Upper lobe of left lung (tissue), 6 donors: ENCODE results near the gene HEATR5A. TPM values are rescaled to one million over a fixed set of nuclear protein-coding genes. Genes with fewer than 3 reads are reported as not detected.

ENCODE experiments used
- ATAC-seq, 2 donors: fragments of 200-7000 bp; cut with Tn5 transposase; one replicate each; pipeline ENCODE4 v1.9.1; 2022; ENCODE audit warnings: mild to moderate bottlenecking in 2 of 2, moderate library complexity in 2 of 2; ENCODE audit not compliant: low FRiP score in 2 of 2
- DNase-seq, 2 donors: peaks; one replicate each; pipeline ENCODE4 v3.0.0-alpha.2; 2019 to 2020
- H3K27ac ChIP-seq, 4 donors: fragments of 200-600 bp; sonication (generic); one replicate each; pipeline ENCODE4 v1.5.1; 2016 to 2019
- H3K27me3 ChIP-seq, 4 donors: fragments of 200-600 bp; sonication (generic); one replicate each; pipeline ENCODE4 v1.5.1; 2017 to 2019
- H3K36me3 ChIP-seq, 4 donors: fragments of 200-600 bp; sonication (generic); one replicate each; pipeline ENCODE4 v1.5.1; 2016 to 2019
- H3K4me1 ChIP-seq, 4 donors: fragments of 200-600 bp; sonication (generic); one replicate each; pipeline ENCODE4 v1.5.1; 2018 to 2019
- H3K4me3 ChIP-seq, 4 donors: fragments of 200-600 bp; sonication (generic); one replicate each; pipeline ENCODE4 v1.5.1; 2017 to 2019; ENCODE audit warnings: mild to moderate bottlenecking in 2 of 4, moderate library complexity in 1 of 4
- H3K9me3 ChIP-seq, 4 donors: fragments of 200-600 bp; sonication (generic); one replicate each; pipeline ENCODE4 v1.5.1; 2018 to 2019
- CTCF ChIP-seq, 6 experiments: fragments of 450-650 bp in 4 of 6; fragments of 200-600 bp in 2 of 6; sonication (generic) in 2 of 6; IDR thresholded peaks; one replicate each; pipeline ENCODE4 v1.5.1; 2016 to 2019; ENCODE audit warnings: antibody characterized with exemption in 6 of 6
- EP300 ChIP-seq, 4 donors: sonication (generic); formaldehyde crosslinking; IDR thresholded peaks; one replicate each; pipeline ENCODE4 v1.5.1; 2017; ENCODE audit warnings: antibody characterized with exemption in 4 of 4, control low read depth in 2 of 4
- POLR2A ChIP-seq, 4 donors: fragments of 450-650 bp; IDR thresholded peaks; one replicate each; pipeline ENCODE4 v1.5.1; 2016 to 2017; ENCODE audit warnings: antibody characterized with exemption in 4 of 4, mild to moderate bottlenecking in 2 of 4
- POLR2AphosphoS5 ChIP-seq, 2 donors: sonication (generic); formaldehyde crosslinking; IDR thresholded peaks; one replicate each; pipeline ENCODE4 v1.5.1; 2017; ENCODE audit warnings: antibody characterized with exemption in 2 of 2
- WGBS, 2 donors: methylation state at CpG; one replicate each; pipeline ENCODE4 v1.1.5; 2017 to 2018; 5-methylcytosine and 5-hydroxymethylcytosine counted together
- total RNA-seq, 6 donors: library from RNA; depleted of rRNA in 4 of 6; stranded (reverse); fragments of >200 nt in 4 of 6; gene quantifications; one replicate each; pipeline versions ENCODE4 v1.1.0 to v1.2.1, GENCODE V29; 2016 to 2021
- donor health status: DM: no; HTN: no; CAD: no; lungs with moderate emphysema.
- donor health status: DM: no; HTN: yes; CAD: no; lungs with severe emphysema.

The HEATR5A gene
- total RNA-seq, 6 donors from 2014 or later = 19.6 to 66.0 (median 39.3) TPM

DNA sequence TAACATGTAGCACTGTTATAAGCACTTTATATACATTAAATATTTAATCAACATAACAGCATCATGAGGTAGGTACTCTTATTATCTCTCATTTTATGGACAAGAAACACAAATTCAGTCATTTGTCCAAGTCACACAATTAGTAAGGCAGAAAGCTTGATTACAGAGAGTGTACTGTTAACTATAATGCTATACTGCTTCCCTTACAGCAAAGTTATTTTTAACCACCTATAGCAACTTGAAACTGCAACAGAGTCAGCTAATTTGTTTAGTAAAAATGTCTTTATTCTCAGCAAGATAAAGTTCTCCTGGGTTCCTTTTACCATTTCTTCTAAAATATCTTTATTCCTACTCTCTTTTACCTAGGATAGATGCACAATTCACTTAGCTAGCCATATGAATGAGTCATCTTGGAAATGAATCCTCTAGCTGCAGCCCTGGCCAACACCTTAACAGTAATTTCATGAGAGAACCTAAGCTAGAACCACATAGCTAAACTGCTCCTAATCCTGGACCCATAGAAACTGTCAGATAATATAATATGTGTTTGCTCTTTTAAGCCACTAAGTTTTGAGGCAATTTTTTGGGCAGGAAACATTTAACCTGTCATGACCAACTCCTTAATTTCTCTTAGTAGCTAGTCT lies 122.5 kb downstream of the HEATR5A start:
- no peaks in the 10 kb centered on the region for H3K4me1 ChIP-seq
- DNase-seq (no peak), ATAC-seq (no peak)
- H3K4me3 ChIP-seq = no peak overlapping the region
- peaks cover 5 to 51% (median 20%) of the 10 kb centered on the region in 4 donors for H3K36me3 ChIP-seq
- no peak overlapping the region for H3K27ac ChIP-seq
- H3K27me3 ChIP-seq = no peaks in the 10 kb centered on the region
- no peaks in the 10 kb centered on the region for H3K9me3 ChIP-seq
- TF ChIP-seq POLR2AphosphoS5 (IDR thresholded peaks at IDR 0.05) (no peak), POLR2A (IDR thresholded peaks at IDR 0.05) (no peak), CTCF (IDR thresholded peaks at IDR 0.05) (no peak), EP300 (IDR thresholded peaks at IDR 0.05) (no peak)

GRCh38 chr14:31297112-31297511 lies 123.2 kb downstream of the HEATR5A start:
- WGBS, 2 donors = 89 to 90% methylated on average over 6 of the region's 6 CpGs
- Histone ChIP-seq H3K27ac (no peak overlapping the region), H3K9me3 (no peaks in the 10 kb centered on the region), H3K27me3 (no peaks in the 10 kb centered on the region), H3K36me3 (peaks cover 5 to 47% (median 18%) of the 10 kb centered on the region in 4 donors), H3K4me3 (no peak overlapping the region), H3K4me1 (no peaks in the 10 kb centered on the region)
- DNase-seq (no peak), ATAC-seq (no peak)
- TF ChIP-seq EP300 (IDR thresholded peaks at IDR 0.05) (no peak), CTCF (IDR thresholded peaks at IDR 0.05) (no peak), POLR2AphosphoS5 (IDR thresholded peaks at IDR 0.05) (no peak), POLR2A (IDR thresholded peaks at IDR 0.05) (no peak)

- H3K9me3 ChIP-seq = no peaks in the 10 kb centered on the region
- H3K27ac ChIP-seq = no peak overlapping the region
- no peaks in the 10 kb centered on the region for H3K27me3 ChIP-seq
- H3K4me3 ChIP-seq = no peak overlapping the region
- H3K4me1 ChIP-seq = no peaks in the 10 kb centered on the region
- TF ChIP-seq EP300 (IDR thresholded peaks at IDR 0.05) (no peak), POLR2A (IDR thresholded peaks at IDR 0.05) (no peak), POLR2AphosphoS5 (IDR thresholded peaks at IDR 0.05) (no peak), CTCF (IDR thresholded peaks at IDR 0.05) (no peak)
- ATAC-seq = no peak
- no peak for DNase-seq
- H3K36me3 ChIP-seq = peaks cover 0 to 26% (median 3%) of the 10 kb centered on the region in 4 donors
- 72 to 77% methylated on average over 7 of the region's 7 CpGs for WGBS, 2 donors
Observed at GRCh38 chr14:31294746-31295405, 125.5 kb downstream of the HEATR5A start.

DNA sequence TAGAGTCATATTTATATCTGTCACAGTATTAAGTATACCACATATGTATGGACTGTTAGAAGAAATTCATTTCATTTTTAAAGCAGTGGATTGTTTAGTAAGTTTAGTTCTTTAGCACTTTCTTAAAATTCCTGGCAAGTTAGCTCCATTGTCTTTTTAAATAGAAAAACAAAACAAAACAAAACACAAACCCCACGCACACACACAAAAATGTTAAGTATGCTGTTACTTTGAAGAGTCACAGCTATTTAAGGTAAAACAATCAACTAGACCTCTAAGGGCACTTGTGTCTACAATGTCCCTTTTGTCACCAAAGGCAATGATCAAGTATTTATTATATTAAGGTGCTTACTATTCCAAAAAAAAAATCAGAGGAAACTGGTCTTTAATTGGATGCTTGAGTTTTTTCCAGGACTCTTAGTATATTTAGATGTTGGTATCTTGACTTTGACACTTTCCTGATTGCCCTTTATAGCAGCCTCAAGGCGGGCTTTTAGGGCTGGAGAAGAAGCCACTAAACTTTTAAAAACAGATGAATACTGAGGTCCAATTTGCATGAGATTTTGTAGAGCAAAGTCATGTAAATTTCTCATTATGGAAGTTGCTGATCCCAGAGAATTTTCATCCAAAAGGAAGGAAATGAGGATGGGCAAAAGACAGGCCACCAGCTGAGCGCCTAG lies 127.3 kb downstream of the HEATR5A start:
- no peak overlapping the region for H3K4me3 ChIP-seq
- H3K27me3 ChIP-seq = no peaks in the 10 kb centered on the region
- no peak overlapping the region for H3K27ac ChIP-seq
- TF ChIP-seq POLR2AphosphoS5 (IDR thresholded peaks at IDR 0.05) = no peak
- no peak for TF ChIP-seq CTCF (IDR thresholded peaks at IDR 0.05)
- no peak for TF ChIP-seq POLR2A (IDR thresholded peaks at IDR 0.05)
- TF ChIP-seq EP300 (IDR thresholded peaks at IDR 0.05) = no peak
- ATAC-seq = no peak
- H3K9me3 ChIP-seq = no peaks in the 10 kb centered on the region
- peaks cover 0 to 14% (median 2%) of the 10 kb centered on the region in 4 donors for H3K36me3 ChIP-seq
- no peaks in the 10 kb centered on the region for H3K4me1 ChIP-seq
- DNase-seq = no peak
- 79 to 83% methylated on average over 3 of the region's 3 CpGs for WGBS, 2 donors
